GM21737 (cell line): ENCODE measurements around the gene CRB2.

ENCODE experiments used
- ATAC-seq: cut with Tn5 transposase; IDR thresholded peaks from one replicate; pipeline ENCODE4 v1.9.1; 2021; ENCODE audit warnings: mild to moderate bottlenecking, moderate library complexity; ENCODE audit not compliant: unreplicated experiment

The CRB2 gene

GRCh38 chr9:123346826-123347225 lies 9.2 kb upstream of the CRB2 start:
- no peak for ATAC-seq

GRCh38 chr9:123347289-123348060 lies 8.5 kb upstream of the CRB2 start:
- ATAC-seq: no peak

- no peak for ATAC-seq
These were observed 7.5 kb upstream of the CRB2 start for GRCh38 chr9:123348317-123348992.

- no peak for ATAC-seq
These were observed 7.0 kb upstream of the CRB2 start for GRCh38 chr9:123349033-123349432.

GRCh38 chr9:123349691-123350480 lies 6.1 kb upstream of the CRB2 start:
- peak; percentile 70 for ATAC-seq

GRCh38 chr9:123350590-123351310 lies 5.2 kb upstream of the CRB2 start:
- no peak for ATAC-seq

GRCh38 chr9:123353041-123353440 lies 3.0 kb upstream of the CRB2 start:
- ATAC-seq: no peak

GRCh38 chr9:123353984-123354591 lies 1.9 kb upstream of the CRB2 start:
- ATAC-seq: peak; percentile 54

GRCh38 chr9:123354806-123355508 lies 1.0 kb upstream of the CRB2 start:
- ATAC-seq: no peak

GRCh38 chr9:123356851-123357742 lies 1.1 kb downstream of the CRB2 start:
- no peak for ATAC-seq

- ATAC-seq: no peak
These were observed 1.7 kb downstream of the CRB2 start for GRCh38 chr9:123357743-123358059.

GRCh38 chr9:123358181-123358905 lies 2.3 kb downstream of the CRB2 start:
- no peak for ATAC-seq

- no peak for ATAC-seq
These were observed 3.1 kb downstream of the CRB2 start for GRCh38 chr9:123359106-123359505.

GRCh38 chr9:123359546-123359945 lies 3.5 kb downstream of the CRB2 start:
- no peak for ATAC-seq

- no peak for ATAC-seq
These were observed 4.4 kb downstream of the CRB2 start for GRCh38 chr9:123360161-123361085.

- ATAC-seq: no peak
These were observed 5.2 kb downstream of the CRB2 start for GRCh38 chr9:123361086-123361730.
